ENCODE results near the gene TERT.

Gene TERT

DNA sequence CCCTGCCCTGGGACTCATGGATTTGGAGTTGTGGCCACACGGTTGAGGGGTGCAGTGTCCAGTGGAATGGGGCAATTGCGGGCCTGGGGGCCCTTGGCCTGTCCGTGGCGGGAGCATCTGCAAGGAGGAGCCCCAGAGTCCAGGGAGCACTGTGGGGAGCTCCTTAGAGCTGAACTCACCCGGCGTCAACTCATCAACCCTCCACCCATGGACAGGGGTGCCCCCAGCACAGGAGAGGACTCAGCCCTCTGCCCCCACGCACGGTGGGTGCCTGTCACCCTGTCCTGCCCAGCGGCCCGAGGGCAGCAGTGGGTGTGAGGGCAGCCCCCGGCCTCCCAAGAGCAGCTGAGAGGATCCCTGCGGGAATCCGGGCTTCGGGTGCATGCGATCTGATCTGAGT, 70.2 kb downstream of the TERT start:
- H3K4me3 ChIP-seq (ENCODE audit: low read depth, low read length): no peak overlapping the region
- H3K4me1 ChIP-seq (ENCODE audit: control insufficient read depth, insufficient read depth, low read length): 0 out of 2 replicates have a peak, but pooled peaks cover 2% of the 10 kb centered on the region
- no peaks in the 10 kb centered on the region for H3K9me3 ChIP-seq (ENCODE audit: control insufficient read depth, insufficient read depth, low read depth, low read length)
- no peak overlapping the region for H3K27ac ChIP-seq (ENCODE audit: extremely low read depth, low read depth, low read length)
- POLR2A ChIA-PET: no interaction called here
- H3K36me3 ChIP-seq (ENCODE audit: control insufficient read depth in 2 of 2, insufficient read depth in 1 of 2, low read length in 2 of 2): no peaks in the 10 kb centered on the region
- CTCF ChIA-PET: interaction anchor here (0.5 kb wide), 1 partner anchor 15 kb away, joined by 3 read pairs; no protein-coding TSS in a partner anchor
- TF ChIP-seq GLIS1 (tag by site-specific recombination; IDR thresholded peaks at IDR 0.05) (no peak), ZNF362 (tag by site-specific recombination; IDR thresholded peaks at IDR 0.05) (no peak), HIC1 (tag by site-specific recombination; IDR thresholded peaks at IDR 0.05) (no peak), ZNF391 (tag by site-specific recombination; IDR thresholded peaks at IDR 0.05; ENCODE audit: borderline replicate concordance, low read depth) (no peak), GLIS2 (tag by site-specific recombination; IDR thresholded peaks at IDR 0.05) (no peak), PBX3 (CRISPR knock-in tag; IDR thresholded peaks at IDR 0.05) (no peak), ZXDB (tag by site-specific recombination; IDR thresholded peaks at IDR 0.05) (no peak), ZNF768 (tag by site-specific recombination; IDR thresholded peaks at IDR 0.05) (no peak), ZNF114 (tag by site-specific recombination; IDR thresholded peaks at IDR 0.05) (no peak), BCL11B (tag by site-specific recombination; IDR thresholded peaks at IDR 0.05; ENCODE audit: low read depth) (no peak), SALL2 (tag by site-specific recombination; IDR thresholded peaks at IDR 0.05; ENCODE audit: borderline replicate concordance) (no peak), ZNF292 (tag by site-specific recombination; IDR thresholded peaks at IDR 0.05; ENCODE audit: borderline replicate concordance, low read depth) (no peak), ZNF521 (tag by site-specific recombination; IDR thresholded peaks at IDR 0.05) (no peak), SCRT1 (tag by site-specific recombination; IDR thresholded peaks at IDR 0.05; ENCODE audit: borderline replicate concordance) (no peak)
- TF ChIP-seq, protein P1, sequence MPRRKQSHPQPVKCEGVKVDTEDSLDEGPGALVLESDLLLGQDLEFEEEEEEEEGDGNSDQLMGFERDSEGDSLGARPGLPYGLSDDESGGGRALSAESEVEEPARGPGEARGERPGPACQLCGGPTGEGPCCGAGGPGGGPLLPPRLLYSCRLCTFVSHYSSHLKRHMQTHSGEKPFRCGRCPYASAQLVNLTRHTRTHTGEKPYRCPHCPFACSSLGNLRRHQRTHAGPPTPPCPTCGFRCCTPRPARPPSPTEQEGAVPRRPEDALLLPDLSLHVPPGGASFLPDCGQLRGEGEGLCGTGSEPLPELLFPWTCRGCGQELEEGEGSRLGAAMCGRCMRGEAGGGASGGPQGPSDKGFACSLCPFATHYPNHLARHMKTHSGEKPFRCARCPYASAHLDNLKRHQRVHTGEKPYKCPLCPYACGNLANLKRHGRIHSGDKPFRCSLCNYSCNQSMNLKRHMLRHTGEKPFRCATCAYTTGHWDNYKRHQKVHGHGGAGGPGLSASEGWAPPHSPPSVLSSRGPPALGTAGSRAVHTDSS (tag by site-specific recombination; IDR thresholded peaks at IDR 0.05): no peak
- TF ChIP-seq, protein P2, sequence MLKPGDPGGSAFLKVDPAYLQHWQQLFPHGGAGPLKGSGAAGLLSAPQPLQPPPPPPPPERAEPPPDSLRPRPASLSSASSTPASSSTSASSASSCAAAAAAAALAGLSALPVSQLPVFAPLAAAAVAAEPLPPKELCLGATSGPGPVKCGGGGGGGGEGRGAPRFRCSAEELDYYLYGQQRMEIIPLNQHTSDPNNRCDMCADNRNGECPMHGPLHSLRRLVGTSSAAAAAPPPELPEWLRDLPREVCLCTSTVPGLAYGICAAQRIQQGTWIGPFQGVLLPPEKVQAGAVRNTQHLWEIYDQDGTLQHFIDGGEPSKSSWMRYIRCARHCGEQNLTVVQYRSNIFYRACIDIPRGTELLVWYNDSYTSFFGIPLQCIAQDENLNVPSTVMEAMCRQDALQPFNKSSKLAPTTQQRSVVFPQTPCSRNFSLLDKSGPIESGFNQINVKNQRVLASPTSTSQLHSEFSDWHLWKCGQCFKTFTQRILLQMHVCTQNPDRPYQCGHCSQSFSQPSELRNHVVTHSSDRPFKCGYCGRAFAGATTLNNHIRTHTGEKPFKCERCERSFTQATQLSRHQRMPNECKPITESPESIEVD (tag by site-specific recombination; IDR thresholded peaks at IDR 0.05): no peak
- TF ChIP-seq, protein P3, sequence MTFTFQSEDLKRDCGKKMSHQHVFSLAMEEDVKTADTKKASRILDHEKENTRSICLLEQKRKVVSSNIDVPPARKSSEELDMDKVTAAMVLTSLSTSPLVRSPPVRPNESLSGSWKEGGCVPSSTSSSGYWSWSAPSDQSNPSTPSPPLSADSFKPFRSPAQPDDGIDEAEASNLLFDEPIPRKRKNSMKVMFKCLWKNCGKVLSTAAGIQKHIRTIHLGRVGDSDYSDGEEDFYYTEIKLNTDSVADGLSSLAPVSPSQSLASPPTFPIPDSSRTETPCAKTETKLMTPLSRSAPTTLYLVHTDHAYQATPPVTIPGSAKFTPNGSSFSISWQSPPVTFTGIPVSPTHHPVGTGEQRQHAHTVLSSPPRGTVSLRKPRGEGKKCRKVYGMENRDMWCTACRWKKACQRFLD (tag by site-specific recombination; IDR thresholded peaks at IDR 0.05): no peak
- TF ChIP-seq, protein P4, sequence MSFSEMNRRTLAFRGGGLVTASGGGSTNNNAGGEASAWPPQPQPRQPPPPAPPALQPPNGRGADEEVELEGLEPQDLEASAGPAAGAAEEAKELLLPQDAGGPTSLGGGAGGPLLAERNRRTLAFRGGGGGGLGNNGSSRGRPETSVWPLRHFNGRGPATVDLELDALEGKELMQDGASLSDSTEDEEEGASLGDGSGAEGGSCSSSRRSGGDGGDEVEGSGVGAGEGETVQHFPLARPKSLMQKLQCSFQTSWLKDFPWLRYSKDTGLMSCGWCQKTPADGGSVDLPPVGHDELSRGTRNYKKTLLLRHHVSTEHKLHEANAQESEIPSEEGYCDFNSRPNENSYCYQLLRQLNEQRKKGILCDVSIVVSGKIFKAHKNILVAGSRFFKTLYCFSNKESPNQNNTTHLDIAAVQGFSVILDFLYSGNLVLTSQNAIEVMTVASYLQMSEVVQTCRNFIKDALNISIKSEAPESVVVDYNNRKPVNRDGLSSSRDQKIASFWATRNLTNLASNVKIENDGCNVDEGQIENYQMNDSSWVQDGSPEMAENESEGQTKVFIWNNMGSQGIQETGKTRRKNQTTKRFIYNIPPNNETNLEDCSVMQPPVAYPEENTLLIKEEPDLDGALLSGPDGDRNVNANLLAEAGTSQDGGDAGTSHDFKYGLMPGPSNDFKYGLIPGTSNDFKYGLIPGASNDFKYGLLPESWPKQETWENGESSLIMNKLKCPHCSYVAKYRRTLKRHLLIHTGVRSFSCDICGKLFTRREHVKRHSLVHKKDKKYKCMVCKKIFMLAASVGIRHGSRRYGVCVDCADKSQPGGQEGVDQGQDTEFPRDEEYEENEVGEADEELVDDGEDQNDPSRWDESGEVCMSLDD (tag by site-specific recombination; IDR thresholded peaks at IDR 0.05): no peak
- TF ChIP-seq, protein P5, sequence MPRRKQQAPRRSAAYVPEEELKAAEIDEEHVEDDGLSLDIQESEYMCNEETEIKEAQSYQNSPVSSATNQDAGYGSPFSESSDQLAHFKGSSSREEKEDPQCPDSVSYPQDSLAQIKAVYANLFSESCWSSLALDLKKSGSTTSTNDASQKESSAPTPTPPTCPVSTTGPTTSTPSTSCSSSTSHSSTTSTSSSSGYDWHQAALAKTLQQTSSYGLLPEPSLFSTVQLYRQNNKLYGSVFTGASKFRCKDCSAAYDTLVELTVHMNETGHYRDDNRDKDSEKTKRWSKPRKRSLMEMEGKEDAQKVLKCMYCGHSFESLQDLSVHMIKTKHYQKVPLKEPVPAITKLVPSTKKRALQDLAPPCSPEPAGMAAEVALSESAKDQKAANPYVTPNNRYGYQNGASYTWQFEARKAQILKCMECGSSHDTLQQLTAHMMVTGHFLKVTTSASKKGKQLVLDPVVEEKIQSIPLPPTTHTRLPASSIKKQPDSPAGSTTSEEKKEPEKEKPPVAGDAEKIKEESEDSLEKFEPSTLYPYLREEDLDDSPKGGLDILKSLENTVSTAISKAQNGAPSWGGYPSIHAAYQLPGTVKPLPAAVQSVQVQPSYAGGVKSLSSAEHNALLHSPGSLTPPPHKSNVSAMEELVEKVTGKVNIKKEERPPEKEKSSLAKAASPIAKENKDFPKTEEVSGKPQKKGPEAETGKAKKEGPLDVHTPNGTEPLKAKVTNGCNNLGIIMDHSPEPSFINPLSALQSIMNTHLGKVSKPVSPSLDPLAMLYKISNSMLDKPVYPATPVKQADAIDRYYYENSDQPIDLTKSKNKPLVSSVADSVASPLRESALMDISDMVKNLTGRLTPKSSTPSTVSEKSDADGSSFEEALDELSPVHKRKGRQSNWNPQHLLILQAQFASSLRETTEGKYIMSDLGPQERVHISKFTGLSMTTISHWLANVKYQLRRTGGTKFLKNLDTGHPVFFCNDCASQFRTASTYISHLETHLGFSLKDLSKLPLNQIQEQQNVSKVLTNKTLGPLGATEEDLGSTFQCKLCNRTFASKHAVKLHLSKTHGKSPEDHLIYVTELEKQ (tag by site-specific recombination; IDR thresholded peaks at IDR 0.05; ENCODE audit: borderline replicate concordance): no peak
